Keratinocyte (primary cell): Measurements from ENCODE around the gene SYCE3. TPM values are rescaled to one million over a fixed set of nuclear protein-coding genes. Genes with fewer than 3 reads are reported as not detected.

ENCODE experiments used
- DNase-seq: peaks from one replicate; pipeline ENCODE4 v3.0.0-alpha.2; 2011; ENCODE audit warnings: low read depth, missing footprints, low spot score
- FAIRE-seq: peaks from 2 replicates; lab custom pipeline; 2011; peaks lifted over from hg19 to GRCh38; lab: Jason Lieb, UNC
- H2AFZ ChIP-seq: 2 replicates; pipeline ENCODE4 v1.6.0; 2012; ENCODE audit warnings: low read length, control low read depth, inconsistent platforms; ENCODE audit not compliant: control insufficient read depth
- H3K27ac ChIP-seq: 2 replicates; pipeline ENCODE4 v1.5.1; 2011; ENCODE audit warnings: low read length; ENCODE audit not compliant: control insufficient read depth, insufficient read depth
- H3K27me3 ChIP-seq: 3 replicates; pipeline ENCODE4 v1.6.0; 2011; ENCODE audit warnings: low read length; ENCODE audit not compliant: control insufficient read depth, insufficient read depth; ENCODE audit errors: extremely low read depth
- H3K36me3 ChIP-seq, 2 experiments: 2 replicates in 1 of 2; 3 replicates in 1 of 2; pipeline ENCODE4 v1.5.1; 2011; ENCODE audit warnings: low read length in 2 of 2, mild to moderate bottlenecking in 1 of 2; ENCODE audit not compliant: control insufficient read depth in 2 of 2, insufficient read depth in 2 of 2; ENCODE audit errors: extremely low read depth in 1 of 2
- H3K4me1 ChIP-seq: 3 replicates; pipeline ENCODE4 v1.5.1; 2011; ENCODE audit warnings: low read length; ENCODE audit not compliant: control insufficient read depth, insufficient read depth; ENCODE audit errors: extremely low read depth
- H3K4me2 ChIP-seq: 3 replicates; pipeline ENCODE4 v1.6.0; 2011; ENCODE audit warnings: low read depth, low read length; ENCODE audit not compliant: control insufficient read depth, insufficient read depth; ENCODE audit errors: extremely low read depth
- H3K4me3 ChIP-seq, 3 experiments: fragments of 200-600 bp in 1 of 3; sonication (generic) in 1 of 3; 2 replicates in 2 of 3; 3 replicates in 1 of 3; pipeline ENCODE4 v1.5.1; 2011 to 2016; ENCODE audit warnings: low read length in 3 of 3, mild to moderate bottlenecking in 3 of 3, control low read depth in 2 of 3, inconsistent platforms in 1 of 3, low read depth in 1 of 3, mixed read lengths in 1 of 3, mixed run types in 1 of 3, moderate library complexity in 1 of 3; ENCODE audit not compliant: control insufficient read depth in 2 of 3, insufficient read depth in 2 of 3; ENCODE audit errors: extremely low read depth in 1 of 3
- H3K79me2 ChIP-seq: 2 replicates; pipeline ENCODE4 v1.6.0; 2012; ENCODE audit warnings: low read length; ENCODE audit not compliant: control insufficient read depth, insufficient read depth
- H3K9ac ChIP-seq: 3 replicates; pipeline ENCODE4 v1.6.0; 2011; ENCODE audit warnings: low read length; ENCODE audit not compliant: control insufficient read depth, insufficient read depth; ENCODE audit errors: extremely low read depth
- H3K9me1 ChIP-seq: 3 replicates; pipeline ENCODE4 v1.6.0; 2011; ENCODE audit warnings: low read length; ENCODE audit not compliant: control insufficient read depth, insufficient read depth; ENCODE audit errors: extremely low read depth
- H3K9me3 ChIP-seq: 2 replicates; pipeline ENCODE4 v1.5.1; 2012; ENCODE audit warnings: low read depth, low read length; ENCODE audit not compliant: control insufficient read depth
- H4K20me1 ChIP-seq: 3 replicates; pipeline ENCODE4 v1.6.0; 2011; ENCODE audit warnings: low read length; ENCODE audit not compliant: control insufficient read depth, insufficient read depth; ENCODE audit errors: extremely low read depth
- EZH2 ChIP-seq: IDR thresholded peaks from one replicate; pipeline ENCODE4 v1.6.1; 2012; ENCODE audit warnings: inconsistent platforms, mild to moderate bottlenecking, low read length, moderate library complexity
- dilution Hi-C: fragments of 300-500 bp; cut with MboI; formaldehyde crosslinking; loops from one replicate; pipeline ENCODE4 v1.7.0; 2020; ENCODE audit warnings: low sequenced_read_pairs; ENCODE audit not compliant: extremely low pct_ligation_motif_present
- polyA plus RNA-seq, 5 experiments: library from polyadenylated mRNA; depleted of rRNA in 3 of 5; stranded (reverse) in 3 of 5; stranded (forward) in 1 of 5; unstranded in 1 of 5; fragments of >200 nt; gene quantifications; 1 replicate in 1 of 5; 2 replicates in 3 of 5; 3 replicates in 1 of 5; pipeline versions ENCODE4 v1.2.1 to v1.2.3, GENCODE V29; 2011 to 2012; ENCODE audit warnings: missing spikeins in 2 of 5, low read depth in 1 of 5, low replicate concordance in 1 of 5
- TF ChIP-seq, protein P1 (sequence below), 3 experiments: IDR thresholded peaks in 1 of 3; conservative IDR thresholded peaks in 1 of 3; optimal IDR thresholded peaks in 1 of 3; 2 replicates in 2 of 3; 3 replicates in 1 of 3; pipeline versions ENCODE3 to v1.5.1; 2011; ENCODE audit warnings: low read length in 3 of 3, mild to moderate bottlenecking in 3 of 3, moderate library complexity in 2 of 3, control low read depth in 1 of 3, inconsistent platforms in 1 of 3; ENCODE audit not compliant: insufficient read depth in 2 of 3; ENCODE audit errors: extremely low read depth in 1 of 3

SYCE3 gene
- polyA plus RNA-seq, 1 donor (not counting 4 experiments of a cell fraction or from before 2014, with no cell fraction given) = 0.17 TPM

DNA sequence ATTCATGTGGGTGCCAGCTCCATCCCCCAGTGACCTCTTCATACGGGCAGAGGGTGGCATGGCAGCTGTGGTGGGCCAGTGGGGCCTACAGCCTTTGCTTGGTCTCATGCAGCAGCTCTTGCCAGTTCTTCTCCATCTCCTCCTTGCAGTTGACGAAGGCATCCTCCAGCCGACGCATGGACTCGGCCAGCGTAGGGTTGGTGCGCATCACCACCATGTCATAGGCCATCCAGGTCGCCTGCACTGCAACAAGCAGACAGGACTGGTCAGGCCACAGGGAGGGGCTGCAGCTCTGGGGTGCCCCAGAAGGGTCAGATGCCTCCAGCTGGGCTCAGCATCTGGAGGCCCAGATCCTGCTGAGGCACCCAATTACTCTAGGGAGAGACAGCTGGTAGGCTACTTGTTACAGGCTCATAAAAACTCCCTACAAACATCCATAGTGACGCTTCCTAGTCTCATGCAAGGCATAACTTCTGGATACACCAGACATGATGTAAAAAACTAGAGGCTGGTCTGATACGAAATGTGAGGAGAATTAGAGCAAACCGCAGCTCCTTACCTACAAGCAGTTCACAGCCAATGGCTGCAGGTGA, 11.5 kb downstream of the SYCE3 start:
- Histone ChIP-seq H3K4me2 (no peak overlapping the region), H2AFZ (no peak overlapping the region), H3K27me3 (peaks cover 13% of the 10 kb centered on the region), H3K4me1 (no peaks in the 10 kb centered on the region), H3K9me3 (no peaks in the 10 kb centered on the region), H3K9ac (no peak overlapping the region), H3K9me1 (no peaks in the 10 kb centered on the region), H3K79me2 (no peaks in the 10 kb centered on the region), H3K27ac (no peak overlapping the region), H3K36me3 (no peaks in the 10 kb centered on the region), H3K4me3 (no peak overlapping the region), H4K20me1 (no peaks in the 10 kb centered on the region)
- dilution Hi-C loops = no loop called here
- no peak for FAIRE-seq
- TF ChIP-seq, protein P1, sequence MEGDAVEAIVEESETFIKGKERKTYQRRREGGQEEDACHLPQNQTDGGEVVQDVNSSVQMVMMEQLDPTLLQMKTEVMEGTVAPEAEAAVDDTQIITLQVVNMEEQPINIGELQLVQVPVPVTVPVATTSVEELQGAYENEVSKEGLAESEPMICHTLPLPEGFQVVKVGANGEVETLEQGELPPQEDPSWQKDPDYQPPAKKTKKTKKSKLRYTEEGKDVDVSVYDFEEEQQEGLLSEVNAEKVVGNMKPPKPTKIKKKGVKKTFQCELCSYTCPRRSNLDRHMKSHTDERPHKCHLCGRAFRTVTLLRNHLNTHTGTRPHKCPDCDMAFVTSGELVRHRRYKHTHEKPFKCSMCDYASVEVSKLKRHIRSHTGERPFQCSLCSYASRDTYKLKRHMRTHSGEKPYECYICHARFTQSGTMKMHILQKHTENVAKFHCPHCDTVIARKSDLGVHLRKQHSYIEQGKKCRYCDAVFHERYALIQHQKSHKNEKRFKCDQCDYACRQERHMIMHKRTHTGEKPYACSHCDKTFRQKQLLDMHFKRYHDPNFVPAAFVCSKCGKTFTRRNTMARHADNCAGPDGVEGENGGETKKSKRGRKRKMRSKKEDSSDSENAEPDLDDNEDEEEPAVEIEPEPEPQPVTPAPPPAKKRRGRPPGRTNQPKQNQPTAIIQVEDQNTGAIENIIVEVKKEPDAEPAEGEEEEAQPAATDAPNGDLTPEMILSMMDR (optimal IDR thresholded peaks at IDR 0.05 in 1 of 3, IDR thresholded peaks at IDR 0.05 in 1 of 3, conservative IDR thresholded peaks at IDR 0.05 in 1 of 3; ENCODE audit: extremely low read depth in 1 of 3, insufficient read depth in 2 of 3, low read length in 3 of 3) = no peak
- no peak for TF ChIP-seq EZH2
- no peak for DNase-seq

DNA sequence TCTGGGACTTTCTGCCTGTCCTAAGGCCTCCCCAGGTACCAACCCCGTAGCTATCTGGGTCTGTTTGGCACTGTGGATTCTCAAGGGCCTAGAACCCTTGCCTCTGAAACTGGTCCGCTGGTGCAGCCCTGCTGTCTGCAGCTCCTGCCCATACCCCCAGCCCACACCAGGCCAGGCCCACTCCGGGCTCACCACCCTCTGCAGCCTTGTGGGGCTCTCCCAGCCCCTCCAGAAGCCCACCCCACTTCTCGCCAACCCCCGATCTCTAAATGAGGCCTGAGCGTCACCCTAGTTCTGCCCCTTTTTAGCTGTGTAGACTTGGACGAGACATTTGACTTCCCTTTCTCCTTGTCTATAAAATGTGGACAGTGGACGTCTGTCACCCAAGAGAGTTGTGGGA, 12.3 kb downstream of the SYCE3 start:
- no peak overlapping the region for H3K4me2 ChIP-seq
- no peaks in the 10 kb centered on the region for H3K9me1 ChIP-seq
- no peak for TF ChIP-seq EZH2
- TF ChIP-seq, protein P1 (optimal IDR thresholded peaks at IDR 0.05 in 1 of 3, IDR thresholded peaks at IDR 0.05 in 1 of 3, conservative IDR thresholded peaks at IDR 0.05 in 1 of 3; ENCODE audit: extremely low read depth in 1 of 3, insufficient read depth in 2 of 3, low read length in 3 of 3) = no peak
- H3K27ac ChIP-seq = no peak overlapping the region
- FAIRE-seq (no peak), DNase-seq (no peak)
- H3K9me3 ChIP-seq = no peaks in the 10 kb centered on the region
- peaks cover 13% of the 10 kb centered on the region for H3K27me3 ChIP-seq
- H3K4me3 ChIP-seq = no peak overlapping the region
- no peaks in the 10 kb centered on the region for H3K79me2 ChIP-seq
- no peak overlapping the region for H2AFZ ChIP-seq
- dilution Hi-C loops = no loop called here
- H3K9ac ChIP-seq = no peak overlapping the region
- no peaks in the 10 kb centered on the region for H3K36me3 ChIP-seq
- H4K20me1 ChIP-seq = no peaks in the 10 kb centered on the region
- H3K4me1 ChIP-seq = no peaks in the 10 kb centered on the region
